ENCODE measurements around the gene ZFYVE16.

DNA sequence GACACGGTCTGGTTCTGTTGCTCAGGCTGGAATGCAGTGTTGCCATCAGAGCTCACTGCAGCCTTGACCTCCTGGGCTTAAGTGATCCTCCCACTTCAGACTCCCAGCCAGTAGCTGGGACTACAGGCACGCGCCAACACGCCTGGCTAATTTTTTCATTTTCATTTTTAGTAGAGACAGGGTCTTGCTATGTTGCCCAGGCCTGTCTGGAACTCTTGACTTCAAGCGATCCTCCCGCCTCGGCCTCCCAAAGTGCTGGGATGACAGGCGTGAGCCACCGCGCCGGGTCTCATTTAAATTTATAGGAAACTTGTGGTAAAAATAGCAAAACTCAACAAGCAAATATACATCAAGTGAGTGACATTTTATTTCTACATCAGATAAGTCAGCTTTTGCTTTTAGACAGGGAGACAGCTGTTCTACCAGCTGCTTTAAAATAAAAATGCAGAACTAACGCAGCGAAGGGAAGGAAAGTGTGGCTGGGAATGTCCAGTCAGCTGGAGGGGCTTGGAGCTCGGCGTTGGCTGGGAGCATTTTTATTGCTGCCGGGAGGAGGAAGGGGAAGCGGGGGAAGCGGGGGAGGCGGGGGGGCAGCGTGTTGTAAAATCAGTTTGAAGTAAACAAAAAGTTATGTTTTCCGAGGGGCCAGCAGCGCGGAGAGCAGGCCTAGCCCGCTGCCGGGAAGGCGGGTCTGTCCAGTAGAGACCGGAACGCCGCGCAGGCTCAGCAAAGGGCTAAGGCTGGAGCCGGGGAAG is 707 bp upstream of the ZFYVE16 start:
- TF ChIP-seq, protein P1, sequence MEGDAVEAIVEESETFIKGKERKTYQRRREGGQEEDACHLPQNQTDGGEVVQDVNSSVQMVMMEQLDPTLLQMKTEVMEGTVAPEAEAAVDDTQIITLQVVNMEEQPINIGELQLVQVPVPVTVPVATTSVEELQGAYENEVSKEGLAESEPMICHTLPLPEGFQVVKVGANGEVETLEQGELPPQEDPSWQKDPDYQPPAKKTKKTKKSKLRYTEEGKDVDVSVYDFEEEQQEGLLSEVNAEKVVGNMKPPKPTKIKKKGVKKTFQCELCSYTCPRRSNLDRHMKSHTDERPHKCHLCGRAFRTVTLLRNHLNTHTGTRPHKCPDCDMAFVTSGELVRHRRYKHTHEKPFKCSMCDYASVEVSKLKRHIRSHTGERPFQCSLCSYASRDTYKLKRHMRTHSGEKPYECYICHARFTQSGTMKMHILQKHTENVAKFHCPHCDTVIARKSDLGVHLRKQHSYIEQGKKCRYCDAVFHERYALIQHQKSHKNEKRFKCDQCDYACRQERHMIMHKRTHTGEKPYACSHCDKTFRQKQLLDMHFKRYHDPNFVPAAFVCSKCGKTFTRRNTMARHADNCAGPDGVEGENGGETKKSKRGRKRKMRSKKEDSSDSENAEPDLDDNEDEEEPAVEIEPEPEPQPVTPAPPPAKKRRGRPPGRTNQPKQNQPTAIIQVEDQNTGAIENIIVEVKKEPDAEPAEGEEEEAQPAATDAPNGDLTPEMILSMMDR (IDR thresholded peaks at IDR 0.05; ENCODE audit: poor library complexity, severe bottlenecking), result no peak
- TF ChIP-seq EP300 (conservative IDR thresholded peaks at IDR 0.05; ENCODE audit: poor library complexity, severe bottlenecking), result no peak
